Natural killer cell treated with Interleukin-12 subunit alpha and Interleukin-12 subunit beta and Interleukin-15 and Interleukin-18, amount 100 ng/mL, for 72 hours (primary cell): ENCODE measurements around the gene FRK. TPM values are rescaled to one million over a fixed set of nuclear protein-coding genes. Genes with fewer than 3 reads are reported as not detected.
"Not testable (repeated sequence)": the region's sequence is repeated elsewhere in the genome, so short reads cannot be mapped to it uniquely, and the experiment has no call there.

ENCODE experiments used
- ATAC-seq, 2 donors: fragments of 150-1000 bp; cut with Tn5 transposase in 1 of 2; sonication (Bioruptor Pico), chemical (Tn5 transposase) in 1 of 2; 2 replicates each; pipeline ENCODE4 v1.10.0; 2021
- DNase-seq: peaks from one replicate; pipeline ENCODE4 v3.0.0; 2022; ENCODE audit warnings: low spot score
- H3K27ac Mint-ChIP-seq, 2 donors: 1 replicate in 1 of 2; 2 replicates in 1 of 2; pipeline ENCODE4 v1.8.0; 2022; ENCODE audit warnings: mixed read lengths in 2 of 2, mild to moderate bottlenecking in 1 of 2, moderate library complexity in 1 of 2
- H3K27me3 Mint-ChIP-seq, 2 donors: 1 replicate in 1 of 2; 2 replicates in 1 of 2; pipeline ENCODE4 v1.8.0; 2022; ENCODE audit warnings: mixed read lengths in 2 of 2
- H3K36me3 Mint-ChIP-seq: one replicate; pipeline ENCODE4 v1.8.0; 2022; ENCODE audit warnings: mixed read lengths
- H3K4me1 Mint-ChIP-seq, 2 donors: 1 replicate in 1 of 2; 2 replicates in 1 of 2; pipeline ENCODE4 v1.8.0; 2022; ENCODE audit warnings: low read depth in 2 of 2, mixed read lengths in 2 of 2, mild to moderate bottlenecking in 1 of 2
- H3K4me3 Mint-ChIP-seq: one replicate; pipeline ENCODE4 v1.8.0; 2022; ENCODE audit warnings: mixed read lengths
- H3K9me3 Mint-ChIP-seq: 2 replicates; pipeline ENCODE4 v1.8.0; 2022; ENCODE audit warnings: mixed read lengths
- total RNA-seq, 2 donors: library from RNA; stranded (reverse); gene quantifications; one replicate each; pipeline ENCODE4 v1.2.3, GENCODE V29; 2022

Gene FRK
- total RNA-seq, 2 donors from 2014 or later: 0.02 TPM; not detected in 1

DNA sequence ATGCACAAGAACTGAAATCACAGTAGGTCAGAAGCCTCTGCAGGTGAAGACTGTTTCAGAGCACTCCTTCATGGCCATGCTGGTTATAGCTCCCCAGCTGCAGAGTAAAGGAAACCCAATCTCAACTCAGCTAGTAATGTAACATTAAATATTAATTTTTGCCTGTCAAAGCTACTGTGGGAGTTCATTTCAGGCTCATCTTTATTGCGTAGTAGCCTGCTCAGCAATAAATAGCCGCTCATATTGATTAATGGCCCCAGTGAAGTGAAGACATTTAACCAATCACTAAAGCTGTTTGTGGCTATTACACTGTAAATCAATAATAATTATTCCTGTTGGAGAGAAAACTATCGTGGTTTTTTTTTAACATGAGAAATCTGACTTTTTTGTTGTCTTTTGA lies 101.7 kb downstream of the FRK start:
- Mint-ChIP-seq H3K36me3 (no peaks in the 10 kb centered on the region), H3K4me3 (no peak overlapping the region), H3K9me3 (no peaks in the 10 kb centered on the region), H3K27ac (no peak overlapping the region), H3K4me1 (no peaks in the 10 kb centered on the region), H3K27me3 (no peaks in the 10 kb centered on the region)
- ATAC-seq (no peak), DNase-seq (no peak)

DNA sequence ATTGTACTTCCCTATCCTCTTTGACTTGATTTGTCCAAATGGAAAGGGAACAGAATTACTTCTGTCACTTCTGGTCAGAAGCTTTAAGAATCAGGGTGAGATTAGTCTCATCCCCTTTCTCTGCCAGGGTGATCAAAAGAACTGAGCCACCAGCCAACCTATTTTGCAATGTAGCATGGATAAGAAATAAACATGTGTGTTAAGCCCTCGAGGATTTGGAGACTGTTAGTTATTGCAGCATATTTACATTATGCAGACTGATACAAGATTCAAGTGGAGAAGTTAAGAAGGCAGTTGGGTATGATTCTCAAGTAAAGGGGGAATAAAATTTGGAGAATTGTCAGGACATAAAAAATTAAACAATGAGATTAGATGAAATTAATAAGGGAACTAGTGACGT lies 106.0 kb downstream of the FRK start:
- H3K4me3 Mint-ChIP-seq: no peak overlapping the region
- H3K4me1 Mint-ChIP-seq: no peaks in the 10 kb centered on the region
- no peaks in the 10 kb centered on the region for H3K9me3 Mint-ChIP-seq
- H3K27ac Mint-ChIP-seq: no peak overlapping the region
- H3K27me3 Mint-ChIP-seq: no peaks in the 10 kb centered on the region
- DNase-seq (no peak), ATAC-seq (no peak)
- H3K36me3 Mint-ChIP-seq: no peaks in the 10 kb centered on the region

DNA sequence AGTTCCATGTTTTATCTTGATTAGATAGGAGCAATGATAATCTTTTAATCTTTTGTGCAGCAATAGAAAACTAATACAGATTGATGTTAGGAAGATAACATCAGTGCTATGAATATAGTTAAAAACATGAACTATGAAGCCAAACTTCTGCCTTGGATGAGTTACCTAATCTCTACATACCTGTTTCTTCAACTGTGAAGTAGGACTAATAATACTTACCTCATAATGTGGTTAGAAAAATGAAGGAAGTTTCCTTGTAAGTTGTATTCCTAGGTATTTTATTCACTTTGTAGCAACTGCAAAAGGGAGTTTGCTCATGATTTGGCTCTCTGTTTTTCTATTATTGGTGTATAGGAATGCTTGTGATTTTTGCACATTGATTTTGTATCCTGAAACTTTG lies 111.9 kb downstream of the FRK start:
- Mint-ChIP-seq H3K9me3 (peaks cover 5% of the 10 kb centered on the region), H3K4me3 (no peak overlapping the region), H3K36me3 (no peaks in the 10 kb centered on the region), H3K27ac (no peak overlapping the region), H3K27me3 (no peaks in the 10 kb centered on the region), H3K4me1 (no peaks in the 10 kb centered on the region)
- no peak for DNase-seq
- no peak for ATAC-seq

DNA sequence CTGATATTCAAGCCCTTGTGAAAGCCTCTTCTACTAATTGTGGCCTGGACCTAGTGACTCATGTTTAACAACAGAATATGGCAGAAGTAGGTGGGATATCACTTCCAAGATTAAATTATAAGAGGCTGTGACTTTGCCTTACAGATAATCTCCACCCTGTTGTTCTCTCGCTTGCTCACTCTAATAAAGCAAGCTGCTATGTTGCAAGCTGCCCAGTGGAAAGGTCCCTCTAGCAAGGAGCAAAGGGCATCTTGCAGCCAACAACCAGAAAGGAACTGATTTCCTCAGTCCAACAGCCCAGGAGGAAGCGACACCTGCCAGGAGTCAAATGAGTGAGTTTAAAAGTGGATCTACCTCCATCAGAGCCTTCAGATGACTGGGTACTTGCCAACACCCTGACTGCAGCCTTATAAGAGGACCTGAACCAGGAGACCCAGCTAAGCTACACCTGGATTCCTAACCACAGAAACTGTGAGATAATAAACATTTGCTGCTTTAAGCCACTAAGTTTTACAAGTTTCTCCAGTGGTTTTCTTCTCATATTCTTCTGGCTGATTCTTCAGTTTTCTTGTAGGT lies 112.6 kb downstream of the FRK start:
- Mint-ChIP-seq H3K27ac (no peak overlapping the region), H3K9me3 (peaks cover 5% of the 10 kb centered on the region), H3K4me3 (no peak overlapping the region), H3K36me3 (no peaks in the 10 kb centered on the region), H3K4me1 (no peaks in the 10 kb centered on the region), H3K27me3 (no peaks in the 10 kb centered on the region)
- DNase-seq (no peak), ATAC-seq (no peak)

DNA sequence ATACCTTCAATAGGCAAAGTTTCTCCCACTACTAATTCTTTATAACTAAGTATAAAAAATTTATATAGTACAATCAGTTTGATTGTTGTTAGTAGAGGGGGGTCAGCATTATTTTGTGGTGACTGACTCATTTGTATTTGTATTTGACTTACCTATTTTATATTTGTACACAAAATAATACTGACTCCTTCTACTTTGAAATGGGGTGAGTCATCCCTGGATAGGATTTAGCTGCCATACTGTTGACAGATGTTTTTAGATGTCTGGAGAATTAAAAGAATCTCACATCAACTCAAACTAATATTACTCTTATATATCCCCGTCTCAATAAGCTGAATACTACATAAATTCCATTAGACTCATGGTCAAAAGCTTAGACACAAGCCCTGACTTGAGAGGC lies 114.9 kb downstream of the FRK start:
- H3K27ac Mint-ChIP-seq: no peak overlapping the region
- ATAC-seq (no peak), DNase-seq (no peak)
- H3K27me3 Mint-ChIP-seq: no peaks in the 10 kb centered on the region
- no peaks in the 10 kb centered on the region for H3K4me1 Mint-ChIP-seq
- no peak overlapping the region for H3K4me3 Mint-ChIP-seq
- H3K9me3 Mint-ChIP-seq: peaks cover 5% of the 10 kb centered on the region
- H3K36me3 Mint-ChIP-seq: no peaks in the 10 kb centered on the region

DNA sequence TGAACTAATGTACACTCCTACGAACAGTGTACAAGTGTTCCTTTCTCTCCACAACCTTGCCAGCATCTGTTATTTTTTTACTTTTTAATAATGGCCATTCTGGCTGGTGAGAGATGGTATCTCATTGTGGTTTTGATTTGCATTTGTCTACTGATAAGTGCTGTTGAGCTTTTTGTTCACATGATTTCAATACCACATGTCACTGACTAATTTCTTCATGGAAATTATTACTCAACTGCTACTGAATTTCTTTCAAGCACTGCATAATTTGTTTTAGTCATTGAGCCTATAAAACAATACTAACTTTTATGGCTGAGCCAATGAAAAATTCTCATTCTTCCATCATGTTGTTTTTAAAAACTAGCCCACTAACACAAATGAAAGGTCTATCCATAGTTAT lies 115.4 kb downstream of the FRK start:
- no peak overlapping the region for H3K4me3 Mint-ChIP-seq
- DNase-seq (no peak), ATAC-seq (no peak)
- no peak overlapping the region for H3K27ac Mint-ChIP-seq
- H3K27me3 Mint-ChIP-seq: no peaks in the 10 kb centered on the region
- H3K4me1 Mint-ChIP-seq: no peaks in the 10 kb centered on the region
- H3K36me3 Mint-ChIP-seq: no peaks in the 10 kb centered on the region
- peaks cover 5% of the 10 kb centered on the region for H3K9me3 Mint-ChIP-seq

DNA sequence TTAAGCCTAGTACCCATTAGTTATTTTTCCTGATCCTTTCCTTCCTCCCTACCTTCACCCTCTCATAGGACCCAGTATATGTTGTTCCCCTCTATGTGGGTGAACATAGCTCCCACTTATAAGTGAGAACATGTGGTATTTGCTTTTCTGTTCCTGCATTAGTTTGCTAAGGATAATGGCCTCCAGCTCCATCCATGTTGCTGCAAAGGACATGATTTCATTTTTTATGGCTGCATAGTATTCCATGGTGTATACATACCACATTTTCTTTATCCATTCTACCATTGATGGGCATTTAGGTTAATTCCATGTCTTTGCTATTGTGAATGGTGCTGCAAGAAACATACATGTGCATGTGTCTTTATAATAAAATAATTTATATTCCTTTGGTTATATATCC lies 115.9 kb downstream of the FRK start:
- not testable (repeated sequence) for H3K4me1 Mint-ChIP-seq, H3K4me3 Mint-ChIP-seq, H3K36me3 Mint-ChIP-seq, DNase-seq, H3K9me3 Mint-ChIP-seq, H3K27ac Mint-ChIP-seq, H3K27me3 Mint-ChIP-seq, ATAC-seq

DNA sequence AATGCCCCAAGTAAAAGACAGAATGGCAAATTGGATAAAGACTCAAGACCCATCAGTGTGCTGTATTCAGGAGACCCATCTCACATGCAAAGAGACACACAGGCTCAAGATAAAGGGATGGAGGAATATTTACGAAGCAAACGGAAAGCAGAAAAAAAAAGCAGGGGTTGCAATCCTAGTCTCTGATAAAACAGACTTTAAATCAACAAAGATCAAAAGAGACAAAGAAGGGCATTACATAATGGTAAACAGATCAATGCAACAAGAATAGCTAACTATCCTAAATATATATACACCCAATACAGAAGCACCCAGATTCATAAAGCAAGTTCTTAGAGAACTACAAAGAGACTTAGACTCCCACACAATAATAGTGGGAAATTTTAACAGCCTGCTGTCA lies 123.2 kb downstream of the FRK start:
- not testable (repeated sequence) for H3K27me3 Mint-ChIP-seq, H3K36me3 Mint-ChIP-seq, H3K4me3 Mint-ChIP-seq, DNase-seq, ATAC-seq, H3K4me1 Mint-ChIP-seq, H3K27ac Mint-ChIP-seq
- peaks cover 13% of the 10 kb centered on the region for H3K9me3 Mint-ChIP-seq

DNA sequence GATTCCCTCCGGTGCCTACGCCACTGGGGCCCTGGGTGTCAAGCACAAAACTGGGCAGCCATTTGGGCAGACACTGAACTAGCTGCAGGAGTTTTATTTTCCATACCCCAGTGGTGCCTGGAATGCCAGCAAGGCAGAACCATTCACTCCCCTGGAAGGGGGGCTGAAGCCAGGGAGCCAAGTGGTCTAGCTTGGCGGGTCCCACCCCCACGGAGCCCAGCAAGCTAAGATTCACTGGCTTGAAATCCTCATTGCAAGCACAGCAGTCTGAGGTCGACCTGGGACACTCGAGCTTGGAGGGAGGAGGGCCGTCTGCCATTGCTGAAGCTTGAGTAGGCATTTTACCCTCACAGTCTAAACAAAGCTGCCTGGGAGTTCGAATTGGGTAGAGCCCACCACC lies 125.3 kb downstream of the FRK start:
- ATAC-seq (no peak), DNase-seq (no peak)
- Mint-ChIP-seq H3K9me3 (peaks cover 13% of the 10 kb centered on the region), H3K27me3 (no peaks in the 10 kb centered on the region), H3K4me1 (no peaks in the 10 kb centered on the region), H3K4me3 (no peak overlapping the region), H3K27ac (no peak overlapping the region), H3K36me3 (no peaks in the 10 kb centered on the region)

DNA sequence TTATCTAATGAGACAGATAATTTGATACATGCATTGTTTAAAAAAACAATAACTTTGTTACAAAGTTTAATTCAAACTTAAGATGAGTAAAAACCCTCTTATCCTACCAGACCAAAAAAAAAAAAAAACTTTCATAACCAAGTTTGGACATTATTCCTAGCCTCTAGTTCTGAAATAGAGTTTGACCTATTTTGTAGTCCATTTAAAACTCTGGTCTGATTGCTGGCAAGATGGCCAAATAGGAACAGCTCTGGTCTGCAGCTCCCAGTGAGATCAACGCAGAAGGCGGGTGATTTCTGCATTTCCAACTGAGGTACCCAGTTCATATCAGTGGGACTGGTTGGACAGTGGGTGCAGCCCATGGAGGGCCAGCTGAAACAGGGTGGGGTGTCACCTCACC lies 125.9 kb downstream of the FRK start:
- Mint-ChIP-seq H3K36me3 (no peaks in the 10 kb centered on the region), H3K4me3 (no peak overlapping the region), H3K27ac (no peak overlapping the region), H3K27me3 (no peaks in the 10 kb centered on the region), H3K4me1 (no peaks in the 10 kb centered on the region), H3K9me3 (peaks cover 13% of the 10 kb centered on the region)
- ATAC-seq: no peak
- DNase-seq: no peak

DNA sequence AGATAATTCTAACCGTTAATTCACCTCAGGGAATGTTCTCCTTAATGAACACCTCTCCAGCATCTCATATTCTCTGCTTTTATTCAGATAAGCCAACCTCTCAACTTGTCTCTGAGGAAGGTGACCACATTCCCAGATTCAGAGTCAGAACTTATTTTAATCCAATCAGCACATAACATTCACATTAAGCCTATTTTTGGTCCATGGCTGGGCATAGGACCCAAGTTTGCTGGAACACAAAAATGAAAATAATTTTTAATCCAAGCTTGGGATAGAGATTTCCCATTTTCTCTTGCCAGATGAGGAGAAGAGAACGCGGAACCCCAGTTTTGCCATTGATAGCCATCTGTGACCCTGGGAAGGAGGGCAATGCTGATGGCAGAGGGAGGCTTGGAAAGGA lies 126.5 kb downstream of the FRK start:
- Mint-ChIP-seq H3K27me3 (no peaks in the 10 kb centered on the region), H3K9me3 (peaks cover 13% of the 10 kb centered on the region), H3K4me3 (no peak overlapping the region), H3K27ac (no peak overlapping the region), H3K36me3 (no peaks in the 10 kb centered on the region), H3K4me1 (no peaks in the 10 kb centered on the region)
- DNase-seq: no peak
- no peak for ATAC-seq

DNA sequence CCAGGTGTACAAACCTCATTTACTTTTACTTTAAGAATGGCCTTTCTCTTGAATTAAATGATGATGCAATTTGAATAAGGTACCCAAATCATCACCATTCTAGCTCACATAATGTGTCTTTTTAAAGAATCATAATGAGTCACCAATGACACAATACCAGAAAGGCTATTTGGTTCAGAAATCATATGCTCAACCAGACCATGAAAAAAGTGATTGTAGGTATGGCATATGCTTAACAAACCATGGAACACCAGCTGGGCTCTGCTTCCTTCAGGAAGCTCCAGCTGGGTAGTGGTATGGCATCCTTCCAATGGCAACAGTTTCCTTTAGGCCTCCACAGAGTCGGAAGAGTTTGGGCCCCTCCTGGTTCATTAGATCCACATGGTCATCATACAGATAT lies 128.2 kb downstream of the FRK start:
- no peaks in the 10 kb centered on the region for H3K27me3 Mint-ChIP-seq
- DNase-seq (no peak), ATAC-seq (no peak)
- H3K4me1 Mint-ChIP-seq: no peaks in the 10 kb centered on the region
- H3K27ac Mint-ChIP-seq: no peak overlapping the region
- H3K9me3 Mint-ChIP-seq: peaks cover 14% of the 10 kb centered on the region
- no peaks in the 10 kb centered on the region for H3K36me3 Mint-ChIP-seq
- no peak overlapping the region for H3K4me3 Mint-ChIP-seq

DNA sequence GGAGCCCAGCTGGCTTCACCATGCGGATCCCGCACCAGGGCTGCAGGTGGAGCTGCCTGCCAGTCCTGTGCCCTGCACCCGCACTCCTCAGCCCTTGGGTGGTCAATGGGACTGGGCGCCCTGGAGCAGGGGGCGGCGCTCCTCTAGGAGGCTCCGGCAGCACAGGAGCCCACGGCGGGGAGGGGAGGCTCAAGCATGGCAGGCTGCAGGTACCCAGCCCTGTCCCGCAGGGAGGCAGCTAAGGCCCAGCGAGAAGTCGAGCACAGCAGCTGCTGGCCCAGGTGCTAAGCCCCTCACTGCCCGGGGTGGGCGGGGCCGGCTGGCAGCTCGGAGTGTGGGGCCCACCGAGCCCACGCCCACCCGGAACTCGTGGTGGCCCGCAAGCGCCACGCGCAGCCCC lies 132.7 kb downstream of the FRK start:
- DNase-seq, H3K27ac Mint-ChIP-seq: not testable (repeated sequence)

DNA sequence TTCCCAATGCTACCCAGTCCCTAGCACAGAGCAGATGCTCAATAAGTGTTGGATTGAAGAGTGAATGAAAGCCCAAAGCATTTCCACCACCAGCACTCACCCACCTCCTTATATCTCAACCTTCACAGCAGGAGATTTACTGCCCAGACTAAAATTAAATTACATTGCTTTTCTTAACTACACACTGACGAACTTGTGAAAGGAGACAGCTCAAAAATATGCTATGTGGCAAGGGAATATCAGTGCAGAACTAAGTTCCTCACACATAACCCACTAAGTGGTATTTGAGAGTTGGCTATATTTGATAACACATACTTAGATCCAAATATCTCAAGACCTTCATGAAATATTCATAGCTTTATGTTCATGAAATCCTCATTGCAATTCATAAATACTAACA lies 137.7 kb downstream of the FRK start:
- ATAC-seq (no peak), DNase-seq (no peak)
- Mint-ChIP-seq H3K36me3 (no peaks in the 10 kb centered on the region), H3K9me3 (peaks cover 6% of the 10 kb centered on the region), H3K4me3 (no peak overlapping the region), H3K27ac (no peak overlapping the region), H3K4me1 (no peaks in the 10 kb centered on the region), H3K27me3 (no peaks in the 10 kb centered on the region)

More for the DNA sequence above, 132.7 kb downstream of the FRK start:
- not testable (repeated sequence) for H3K9me3 Mint-ChIP-seq, H3K4me3 Mint-ChIP-seq, ATAC-seq, H3K27me3 Mint-ChIP-seq, H3K4me1 Mint-ChIP-seq, H3K36me3 Mint-ChIP-seq

DNA sequence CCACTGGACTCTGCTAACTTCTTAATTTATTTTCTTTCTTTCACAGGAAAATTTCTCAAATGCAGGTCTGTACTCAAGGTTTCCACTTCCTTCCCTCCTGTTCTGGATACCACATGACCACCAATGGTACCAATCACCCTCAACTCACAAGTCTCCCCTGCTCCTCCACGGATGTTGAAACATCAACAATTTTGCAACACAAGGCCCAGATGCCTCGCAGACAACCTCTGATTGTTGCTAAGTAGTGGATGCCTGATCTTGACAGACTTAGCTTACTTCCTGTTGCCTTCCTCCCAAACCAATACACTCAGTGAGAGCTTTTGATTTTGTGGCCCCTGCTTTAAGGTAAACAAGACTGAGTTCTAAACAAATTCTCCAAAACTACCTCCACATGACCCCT lies 146.6 kb downstream of the FRK start:
- no peak for DNase-seq
- ATAC-seq: no peak

More for the DNA sequence above, 146.6 kb downstream of the FRK start:
- H3K36me3 Mint-ChIP-seq: no peaks in the 10 kb centered on the region
- no peak overlapping the region for H3K27ac Mint-ChIP-seq
- no peak overlapping the region for H3K4me3 Mint-ChIP-seq
- H3K4me1 Mint-ChIP-seq: no peaks in the 10 kb centered on the region
- peaks cover 2 to 6% of the 10 kb centered on the region in 2 donors for H3K27me3 Mint-ChIP-seq
- H3K9me3 Mint-ChIP-seq: peaks cover 11% of the 10 kb centered on the region
